Skin epidermis (tissue), 12 donors: ENCODE results near the gene ZNF688.
"Not testable (repeated sequence)": the region's sequence is repeated elsewhere in the genome, so short reads cannot be mapped to it uniquely, and the experiment has no call there.

Experiments
- H3K27ac ChIP-seq, 21 experiments: fragments of 200-600 bp; sonication (generic) in 11 of 21; one replicate each; pipeline ENCODE4 v1.5.0; 2020; ENCODE audit warnings: mild to moderate bottlenecking in 3 of 21, inconsistent platforms in 2 of 21, moderate library complexity in 2 of 21
- H3K4me3 ChIP-seq, 7 experiments: fragments of 200-600 bp; sonication (generic) in 2 of 7; one replicate each; pipeline ENCODE4 v1.5.0; 2020; ENCODE audit warnings: inconsistent platforms in 2 of 7, mild to moderate bottlenecking in 2 of 7, moderate library complexity in 1 of 7

The ZNF688 gene

GRCh38 chr16:30559690-30560089, 11.8 kb downstream of the ZNF688 start:
- Histone ChIP-seq H3K4me3 (no peak overlapping the region), H3K27ac (peak overlapping the region in 5 of 21 experiments; percentile 13 to 97 (median 36))

GRCh38 chr16:30558789-30559377, 12.6 kb downstream of the ZNF688 start:
- Histone ChIP-seq H3K4me3 (peak overlapping the region in 6 of 7 experiments; percentile 62 to 93 (median 82)), H3K27ac (peak overlapping the region in 20 of 21 experiments; percentile 34 to 97 (median 90))

- Histone ChIP-seq H3K27ac (peak within 1 kb of the TSS; percentile 57 to 97 (median 91)), H3K4me3 (peak within 1 kb of the TSS; percentile 62 to 94 (median 85))
Measured at GRCh38 chr16:30557957-30558788, 13.3 kb downstream of the ZNF688 start, which contains the start of gene ZNF764. ZNF764 (minus strand) TSS chr16:30558374; CDS start chr16:30558182, 192 bp downstream.

GRCh38 chr16:30557707-30557956, 13.9 kb downstream of the ZNF688 start:
- Histone ChIP-seq H3K4me3 (peak overlapping the region; percentile 62 to 94 (median 85)), H3K27ac (peak overlapping the region; percentile 57 to 97 (median 91))

- no peak overlapping the region for H3K27ac ChIP-seq
Measured at GRCh38 chr16:30556125-30556473, 15.4 kb downstream of the ZNF688 start.

GRCh38 chr16:30555315-30556124, 16.0 kb downstream of the ZNF688 start:
- no peak overlapping the region for H3K4me3 ChIP-seq
- H3K27ac ChIP-seq: peak overlapping the region in 1 of 21 experiments; percentile 7

More at GRCh38 chr16:30556125-30556473, 15.4 kb downstream of the ZNF688 start:
- H3K4me3 ChIP-seq: no peak overlapping the region

GRCh38 chr16:30554557-30555314, 16.8 kb downstream of the ZNF688 start:
- Histone ChIP-seq H3K27ac (no peak overlapping the region), H3K4me3 (no peak overlapping the region)

- H3K4me3 ChIP-seq: no peak overlapping the region
- H3K27ac ChIP-seq: peak overlapping the region in 7 of 21 experiments; percentile 10 to 82 (median 47)
Measured at GRCh38 chr16:30553393-30553899, 18.1 kb downstream of the ZNF688 start.

- H3K27ac ChIP-seq: peak overlapping the region in 8 of 21 experiments; percentile 10 to 82 (median 47)
- no peak overlapping the region for H3K4me3 ChIP-seq
Measured at GRCh38 chr16:30552956-30553355, 18.6 kb downstream of the ZNF688 start.

- Histone ChIP-seq H3K27ac (peak overlapping the region in 9 of 21 experiments; percentile 10 to 82 (median 47)), H3K4me3 (no peak overlapping the region)
Measured at GRCh38 chr16:30551781-30552180, 19.7 kb downstream of the ZNF688 start.

- Histone ChIP-seq H3K27ac (no peak overlapping the region), H3K4me3 (no peak overlapping the region)
Measured at GRCh38 chr16:30548416-30549253, 22.9 kb downstream of the ZNF688 start.

- peak overlapping the region in 1 of 21 experiments; percentile 4 for H3K27ac ChIP-seq
- H3K4me3 ChIP-seq: no peak overlapping the region
Measured at GRCh38 chr16:30546115-30546514, 25.4 kb downstream of the ZNF688 start.

GRCh38 chr16:30543067-30543466, 28.4 kb downstream of the ZNF688 start:
- H3K4me3 ChIP-seq: no peak overlapping the region
- H3K27ac ChIP-seq: no peak overlapping the region

GRCh38 chr16:30541502-30542329, 29.8 kb downstream of the ZNF688 start:
- Histone ChIP-seq H3K4me3 (no peak overlapping the region), H3K27ac (no peak overlapping the region)

GRCh38 chr16:30540916-30541464, 30.5 kb downstream of the ZNF688 start:
- not testable (repeated sequence) for H3K27ac ChIP-seq, H3K4me3 ChIP-seq

GRCh38 chr16:30539986-30540526, 31.5 kb downstream of the ZNF688 start:
- not testable (repeated sequence) for H3K27ac ChIP-seq, H3K4me3 ChIP-seq
